ENCODE results near the gene FLAD1.

DNA sequence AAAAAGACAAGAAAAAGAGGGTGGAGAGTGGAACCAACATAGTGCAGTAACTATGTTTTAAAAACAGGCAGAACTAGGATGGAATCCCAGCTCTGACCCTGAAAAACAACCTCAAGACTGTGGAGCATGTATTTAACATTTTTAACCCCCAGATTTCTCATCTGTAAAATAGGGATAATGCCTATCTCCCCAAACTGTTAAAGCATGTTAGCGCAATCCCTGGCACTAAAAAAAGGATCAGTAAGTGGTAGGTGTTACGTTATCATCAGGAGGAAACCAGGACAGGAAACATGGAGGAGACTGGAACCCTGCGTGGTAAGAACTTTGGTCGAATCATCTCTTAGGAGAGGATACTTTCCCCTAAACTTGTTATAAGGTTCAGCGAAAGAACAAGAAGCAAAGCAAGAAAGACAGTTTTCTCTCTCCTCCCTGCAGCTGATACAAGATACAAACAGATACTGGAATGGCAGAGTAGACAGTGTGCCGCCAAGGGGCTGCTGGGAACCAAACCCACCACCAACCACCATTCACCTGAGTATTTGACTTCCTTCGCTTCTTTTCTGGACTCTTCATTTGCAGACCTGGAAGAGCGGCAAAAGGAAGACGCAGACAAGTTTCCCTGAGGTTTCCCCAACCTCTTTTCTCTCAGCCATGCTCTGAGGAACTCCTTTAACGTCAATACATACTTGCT is 22.6 kb upstream of the FLAD1 start:
- TF ChIP-seq, protein P1, sequence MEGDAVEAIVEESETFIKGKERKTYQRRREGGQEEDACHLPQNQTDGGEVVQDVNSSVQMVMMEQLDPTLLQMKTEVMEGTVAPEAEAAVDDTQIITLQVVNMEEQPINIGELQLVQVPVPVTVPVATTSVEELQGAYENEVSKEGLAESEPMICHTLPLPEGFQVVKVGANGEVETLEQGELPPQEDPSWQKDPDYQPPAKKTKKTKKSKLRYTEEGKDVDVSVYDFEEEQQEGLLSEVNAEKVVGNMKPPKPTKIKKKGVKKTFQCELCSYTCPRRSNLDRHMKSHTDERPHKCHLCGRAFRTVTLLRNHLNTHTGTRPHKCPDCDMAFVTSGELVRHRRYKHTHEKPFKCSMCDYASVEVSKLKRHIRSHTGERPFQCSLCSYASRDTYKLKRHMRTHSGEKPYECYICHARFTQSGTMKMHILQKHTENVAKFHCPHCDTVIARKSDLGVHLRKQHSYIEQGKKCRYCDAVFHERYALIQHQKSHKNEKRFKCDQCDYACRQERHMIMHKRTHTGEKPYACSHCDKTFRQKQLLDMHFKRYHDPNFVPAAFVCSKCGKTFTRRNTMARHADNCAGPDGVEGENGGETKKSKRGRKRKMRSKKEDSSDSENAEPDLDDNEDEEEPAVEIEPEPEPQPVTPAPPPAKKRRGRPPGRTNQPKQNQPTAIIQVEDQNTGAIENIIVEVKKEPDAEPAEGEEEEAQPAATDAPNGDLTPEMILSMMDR (IDR thresholded peaks at IDR 0.05), result no peak
- TF ChIP-seq POLR2A (IDR thresholded peaks at IDR 0.05), result no peak

Measured in uterus (tissue), 2 donors.